Neural progenitor cell (in vitro differentiated cells): Measurements from ENCODE around the gene CCNL1.

Source experiments
- CTCF ChIP-seq: fragments of 200-600 bp; sonication (generic); IDR thresholded peaks from 2 replicates; pipeline ENCODE4 v1.5.1; 2017; ENCODE audit warnings: antibody characterized with exemption, mild to moderate bottlenecking
- EZH2 ChIP-seq: fragments of 200-600 bp; sonication (generic); IDR thresholded peaks from 2 replicates; pipeline ENCODE4 v1.6.1; 2017; ENCODE audit warnings: antibody characterized with exemption, mild to moderate bottlenecking, moderate library complexity
- EZH2phosphoT487 ChIP-seq: fragments of 200-600 bp; sonication (generic); IDR thresholded peaks from 2 replicates; pipeline ENCODE4 v1.6.1; 2017; ENCODE audit warnings: antibody characterized with exemption

- TF ChIP-seq CTCF (no peak), EZH2 (no peak), EZH2phosphoT487 (no peak)
These were observed 57.8 kb downstream of the CCNL1 start for GRCh38 chr3:157102098-157102497.
